Measurements from ENCODE around the gene DRC7.

DNA sequence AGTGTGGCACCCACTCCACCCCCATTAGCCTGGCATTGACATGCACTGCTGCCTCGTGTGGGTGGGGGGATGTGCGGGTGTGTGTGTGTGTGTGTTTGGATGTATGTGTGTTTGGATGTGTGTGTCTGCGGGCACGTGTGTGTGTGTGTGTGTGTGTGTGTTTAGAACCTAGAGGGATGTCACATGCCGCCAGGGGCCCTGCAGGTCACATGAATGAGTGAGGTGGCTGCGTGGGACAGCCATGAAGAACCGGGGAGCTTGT, 50.0 kb downstream of the DRC7 start:
- TF ChIP-seq POLR2A (IDR thresholded peaks at IDR 0.05; ENCODE audit: low read depth, low read length) (no peak), POLR2AphosphoS5 (IDR thresholded peaks at IDR 0.05; ENCODE audit: low read depth, low read length) (no peak), SPI1 (IDR thresholded peaks at IDR 0.05; ENCODE audit: low read depth, low read length) (no peak), TAF1 (IDR thresholded peaks at IDR 0.05; ENCODE audit: low read depth, low read length) (no peak), PAX5 (IDR thresholded peaks at IDR 0.05; ENCODE audit: insufficient read depth, low read length, severe bottlenecking) (no peak), POU2F2 (IDR thresholded peaks at IDR 0.05; ENCODE audit: low read depth, low read length) (no peak)
